HEK293T (cell line): Measurements from ENCODE around the gene TSC1.

ENCODE experiments used
- CTCF ChIA-PET: fragments of 350-600 bp; formaldehyde crosslinking; extraction: SDS; loops from one replicate; lab custom pipeline; 2021; ENCODE audit warnings: antibody characterized with exemption, inconsistent platforms; lab: Yijun Ruan, JAX
- POLR2A ChIA-PET: fragments of 350-600 bp; formaldehyde crosslinking; extraction: SDS; loops from one replicate; lab custom pipeline; 2020; ENCODE audit warnings: antibody characterized with exemption, inconsistent platforms; lab: Yijun Ruan, JAX
- DNase-seq: peaks from one replicate; pipeline ENCODE4 v3.0.0; 2012; ENCODE audit warnings: mixed read lengths; ENCODE audit errors: extremely low spot score
- ARNT ChIP-seq: fragments of 450-650 bp; IDR thresholded peaks from 2 replicates; pipeline ENCODE4 v1.6.1; 2017; ENCODE audit warnings: mild to moderate bottlenecking
- BHLHE40 ChIP-seq: fragments of 450-650 bp; IDR thresholded peaks from 2 replicates; pipeline ENCODE4 v1.6.1; 2016; ENCODE audit warnings: mild to moderate bottlenecking, moderate library complexity, borderline replicate concordance
- CTBP1 ChIP-seq: fragments of 450-650 bp; IDR thresholded peaks from 2 replicates; pipeline ENCODE4 v1.6.1; 2016; ENCODE audit warnings: borderline replicate concordance
- ELF4 ChIP-seq: fragments of 450-650 bp; IDR thresholded peaks from 2 replicates; pipeline ENCODE4 v1.6.1; 2017; ENCODE audit warnings: antibody characterized with exemption
- FOXA1 ChIP-seq: fragments of 450-650 bp; IDR thresholded peaks from 2 replicates; pipeline ENCODE4 v1.6.1; 2016; ENCODE audit warnings: mild to moderate bottlenecking
- FOXK2 ChIP-seq: fragments of 450-650 bp; IDR thresholded peaks from 2 replicates; pipeline ENCODE4 v1.6.1; 2016; ENCODE audit warnings: mild to moderate bottlenecking
- FOXM1 ChIP-seq: fragments of 450-650 bp; IDR thresholded peaks from 2 replicates; pipeline ENCODE4 v1.6.1; 2017; ENCODE audit warnings: mild to moderate bottlenecking, borderline replicate concordance
- HDGF ChIP-seq: fragments of 450-650 bp; IDR thresholded peaks from 2 replicates; pipeline ENCODE4 v1.6.1; 2017; ENCODE audit warnings: antibody characterized with exemption, borderline replicate concordance
- L3MBTL2 ChIP-seq: fragments of 450-650 bp; conservative IDR thresholded peaks from 2 replicates; pipeline ENCODE4 v1.6.1; 2016; ENCODE audit warnings: mild to moderate bottlenecking
- LEF1 ChIP-seq: fragments of 450-650 bp; IDR thresholded peaks from 2 replicates; pipeline ENCODE4 v1.6.1; 2017; ENCODE audit warnings: mild to moderate bottlenecking, borderline replicate concordance
- NFRKB ChIP-seq: fragments of 450-650 bp; IDR thresholded peaks from 2 replicates; pipeline ENCODE4 v1.6.1; 2016; ENCODE audit warnings: mild to moderate bottlenecking, moderate library complexity
- SP1 ChIP-seq: fragments of 450-650 bp; IDR thresholded peaks from 2 replicates; pipeline ENCODE4 v1.6.1; 2017
- SUZ12 ChIP-seq: fragments of 450-650 bp; IDR thresholded peaks from 2 replicates; pipeline ENCODE4 v1.6.1; 2016; ENCODE audit warnings: mild to moderate bottlenecking
- TARDBP ChIP-seq: fragments of 450-650 bp; IDR thresholded peaks from 2 replicates; pipeline ENCODE4 v1.6.1; 2016
- ZNF384 ChIP-seq: fragments of 450-650 bp; IDR thresholded peaks from 2 replicates; pipeline ENCODE4 v1.6.1; 2016
- TF ChIP-seq, protein P1 (sequence below): fragments of 450-650 bp; IDR thresholded peaks from 2 replicates; pipeline ENCODE4 v1.6.1; 2016

Gene TSC1

GRCh38 chr9:132892400-132892799 lies 52.0 kb downstream of the TSC1 start:
- POLR2A ChIA-PET: no interaction called here

DNA sequence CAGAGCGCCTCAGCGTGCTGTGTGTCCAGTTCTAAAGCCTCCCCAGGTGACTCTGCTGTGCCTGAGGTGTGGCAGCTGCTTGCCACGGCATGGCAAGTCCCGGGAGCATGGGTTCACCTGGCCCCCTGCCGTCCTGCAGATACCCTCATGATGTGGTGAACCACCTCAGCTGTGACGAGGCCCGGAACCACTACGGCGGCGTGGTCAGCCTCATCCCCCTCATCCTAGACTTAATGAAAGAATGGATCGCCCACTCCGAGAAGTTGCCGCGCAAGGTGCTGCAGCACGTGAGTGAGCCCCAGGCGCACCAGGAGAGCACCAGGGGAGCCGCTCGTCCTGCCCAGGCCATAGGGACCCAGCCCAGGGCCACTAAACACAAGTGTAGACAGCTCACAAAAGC lies 56.3 kb downstream of the TSC1 start:
- DNase-seq: no peak
- ChIA-PET CTCF (no interaction called here), POLR2A (no interaction called here)
- TF ChIP-seq HDGF (no peak), ZNF384 (no peak), LEF1 (no peak), ELF4 (no peak), CTBP1 (no peak), TARDBP (no peak), SP1 (no peak)

More at GRCh38 chr9:132892400-132892799, 52.0 kb downstream of the TSC1 start:
- CTCF ChIA-PET: no interaction called here
- TF ChIP-seq NFRKB: no peak
- no peak for TF ChIP-seq SUZ12
- TF ChIP-seq HDGF: no peak
- no peak for TF ChIP-seq L3MBTL2
- no peak for TF ChIP-seq BHLHE40
- TF ChIP-seq CTBP1: no peak
- TF ChIP-seq ARNT: no peak
- TF ChIP-seq FOXA1: no peak
- no peak for TF ChIP-seq TARDBP
- TF ChIP-seq ZNF384: no peak
- no peak for TF ChIP-seq ELF4
- no peak for TF ChIP-seq LEF1
- TF ChIP-seq FOXK2: no peak
- TF ChIP-seq FOXM1: no peak
- TF ChIP-seq SP1: no peak
- TF ChIP-seq, protein P1, sequence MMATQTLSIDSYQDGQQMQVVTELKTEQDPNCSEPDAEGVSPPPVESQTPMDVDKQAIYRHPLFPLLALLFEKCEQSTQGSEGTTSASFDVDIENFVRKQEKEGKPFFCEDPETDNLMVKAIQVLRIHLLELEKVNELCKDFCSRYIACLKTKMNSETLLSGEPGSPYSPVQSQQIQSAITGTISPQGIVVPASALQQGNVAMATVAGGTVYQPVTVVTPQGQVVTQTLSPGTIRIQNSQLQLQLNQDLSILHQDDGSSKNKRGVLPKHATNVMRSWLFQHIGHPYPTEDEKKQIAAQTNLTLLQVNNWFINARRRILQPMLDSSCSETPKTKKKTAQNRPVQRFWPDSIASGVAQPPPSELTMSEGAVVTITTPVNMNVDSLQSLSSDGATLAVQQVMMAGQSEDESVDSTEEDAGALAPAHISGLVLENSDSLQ: no peak
- DNase-seq: no peak

GRCh38 chr9:132887181-132888120 lies 57.0 kb downstream of the TSC1 start:
- POLR2A ChIA-PET: no interaction called here
- CTCF ChIA-PET: no interaction called here

DNA sequence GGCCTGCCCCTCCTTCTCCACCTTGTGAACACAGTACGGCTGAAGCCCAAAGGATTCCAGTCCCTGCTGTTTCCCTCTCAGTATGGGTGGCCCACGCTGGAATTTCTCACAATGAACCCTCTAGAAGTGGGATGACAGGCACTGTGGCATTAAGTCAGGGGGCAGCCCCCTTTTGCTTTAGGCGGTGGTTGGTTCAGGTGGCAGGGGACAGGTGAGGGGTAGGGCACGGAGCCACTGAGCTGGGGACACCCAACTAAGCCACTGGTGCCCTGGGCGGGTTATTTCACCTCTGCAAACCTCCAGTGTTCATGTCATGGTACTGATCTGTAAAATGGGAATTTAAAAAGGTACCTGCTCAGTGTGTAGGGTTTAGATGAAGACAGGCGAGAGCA lies 58.1 kb downstream of the TSC1 start:
- TF ChIP-seq ARNT (no peak), SP1 (no peak), FOXK2 (no peak), L3MBTL2 (no peak), FOXM1 (no peak), HDGF (no peak), LEF1 (no peak), SUZ12 (no peak), NFRKB (no peak), ELF4 (no peak), TARDBP (no peak), ZNF384 (no peak), FOXA1 (no peak), CTBP1 (no peak), BHLHE40 (no peak)
- TF ChIP-seq, protein P1: no peak
- CTCF ChIA-PET: no interaction called here
- no peak for DNase-seq
- POLR2A ChIA-PET: no interaction called here

More at GRCh38 chr9:132887181-132888120, 57.0 kb downstream of the TSC1 start:
- DNase-seq: no peak
- TF ChIP-seq, protein P1: no peak
- no peak for TF ChIP-seq CTBP1
- TF ChIP-seq BHLHE40: no peak
- no peak for TF ChIP-seq ZNF384
- no peak for TF ChIP-seq SUZ12
- no peak for TF ChIP-seq ARNT
- no peak for TF ChIP-seq TARDBP
- TF ChIP-seq LEF1: no peak
- TF ChIP-seq HDGF: no peak
- no peak for TF ChIP-seq ELF4
- no peak for TF ChIP-seq FOXM1
- no peak for TF ChIP-seq FOXK2
- TF ChIP-seq NFRKB: no peak
- no peak for TF ChIP-seq SP1
- no peak for TF ChIP-seq L3MBTL2
- TF ChIP-seq FOXA1: no peak

GRCh38 chr9:132885720-132886333 lies 58.6 kb downstream of the TSC1 start:
- CTCF ChIA-PET: no interaction called here
- DNase-seq: no peak
- TF ChIP-seq LEF1: no peak
- no peak for TF ChIP-seq SP1
- TF ChIP-seq SUZ12: no peak
- TF ChIP-seq CTBP1: no peak
- no peak for TF ChIP-seq TARDBP
- TF ChIP-seq, protein P1: no peak
- no peak for TF ChIP-seq FOXA1
- no peak for TF ChIP-seq ARNT
- TF ChIP-seq ELF4: no peak
- TF ChIP-seq L3MBTL2: no peak
- no peak for TF ChIP-seq HDGF
- POLR2A ChIA-PET: no interaction called here
